ENCODE data around the gene ZNF28.
"Not testable (repeated sequence)": the region's sequence is repeated elsewhere in the genome, so short reads cannot be mapped to it uniquely, and the experiment has no call there.

DNA sequence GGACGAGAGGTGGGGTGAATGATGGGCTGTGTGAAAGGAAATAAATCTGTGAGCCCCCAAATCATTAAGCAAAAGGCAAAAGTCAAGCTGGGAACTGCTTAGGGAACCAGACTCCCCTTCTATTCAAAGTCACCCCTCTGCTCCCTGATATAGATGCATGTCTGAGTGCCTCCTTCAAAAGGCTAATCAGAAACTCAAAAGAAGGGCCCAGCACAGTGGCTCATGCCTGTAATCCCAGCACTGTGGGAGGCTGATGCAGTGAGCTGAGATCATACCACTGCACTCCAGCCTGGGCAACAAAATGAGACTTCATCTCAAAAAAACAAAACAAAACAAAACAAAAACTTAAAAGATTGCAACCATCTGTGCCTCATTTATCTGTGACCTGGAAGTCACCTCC is 12.9 kb upstream of the ZNF28 start:
- TF ChIP-seq, protein P1, sequence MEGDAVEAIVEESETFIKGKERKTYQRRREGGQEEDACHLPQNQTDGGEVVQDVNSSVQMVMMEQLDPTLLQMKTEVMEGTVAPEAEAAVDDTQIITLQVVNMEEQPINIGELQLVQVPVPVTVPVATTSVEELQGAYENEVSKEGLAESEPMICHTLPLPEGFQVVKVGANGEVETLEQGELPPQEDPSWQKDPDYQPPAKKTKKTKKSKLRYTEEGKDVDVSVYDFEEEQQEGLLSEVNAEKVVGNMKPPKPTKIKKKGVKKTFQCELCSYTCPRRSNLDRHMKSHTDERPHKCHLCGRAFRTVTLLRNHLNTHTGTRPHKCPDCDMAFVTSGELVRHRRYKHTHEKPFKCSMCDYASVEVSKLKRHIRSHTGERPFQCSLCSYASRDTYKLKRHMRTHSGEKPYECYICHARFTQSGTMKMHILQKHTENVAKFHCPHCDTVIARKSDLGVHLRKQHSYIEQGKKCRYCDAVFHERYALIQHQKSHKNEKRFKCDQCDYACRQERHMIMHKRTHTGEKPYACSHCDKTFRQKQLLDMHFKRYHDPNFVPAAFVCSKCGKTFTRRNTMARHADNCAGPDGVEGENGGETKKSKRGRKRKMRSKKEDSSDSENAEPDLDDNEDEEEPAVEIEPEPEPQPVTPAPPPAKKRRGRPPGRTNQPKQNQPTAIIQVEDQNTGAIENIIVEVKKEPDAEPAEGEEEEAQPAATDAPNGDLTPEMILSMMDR (conservative IDR thresholded peaks at IDR 0.05; ENCODE audit: low read length) = not testable (repeated sequence)
- not testable (repeated sequence) for TF ChIP-seq EZH2phosphoT487 (IDR thresholded peaks at IDR 0.05; ENCODE audit: borderline replicate concordance, low read depth, low read length)

Data from OCI-LY7 (cell line).